GM12801 (cell line): ENCODE data around the gene CCBE1.

Experiments used
- TF ChIP-seq, protein P1 (sequence below): IDR thresholded peaks from one replicate; pipeline ENCODE4 v1.5.1; 2011; ENCODE audit warnings: control low read depth; ENCODE audit not compliant: insufficient read length; ENCODE audit errors: extremely low read depth

The CCBE1 gene

GRCh38 chr18:59660366-59660765 lies 36.9 kb downstream of the CCBE1 start:
- TF ChIP-seq, protein P1, sequence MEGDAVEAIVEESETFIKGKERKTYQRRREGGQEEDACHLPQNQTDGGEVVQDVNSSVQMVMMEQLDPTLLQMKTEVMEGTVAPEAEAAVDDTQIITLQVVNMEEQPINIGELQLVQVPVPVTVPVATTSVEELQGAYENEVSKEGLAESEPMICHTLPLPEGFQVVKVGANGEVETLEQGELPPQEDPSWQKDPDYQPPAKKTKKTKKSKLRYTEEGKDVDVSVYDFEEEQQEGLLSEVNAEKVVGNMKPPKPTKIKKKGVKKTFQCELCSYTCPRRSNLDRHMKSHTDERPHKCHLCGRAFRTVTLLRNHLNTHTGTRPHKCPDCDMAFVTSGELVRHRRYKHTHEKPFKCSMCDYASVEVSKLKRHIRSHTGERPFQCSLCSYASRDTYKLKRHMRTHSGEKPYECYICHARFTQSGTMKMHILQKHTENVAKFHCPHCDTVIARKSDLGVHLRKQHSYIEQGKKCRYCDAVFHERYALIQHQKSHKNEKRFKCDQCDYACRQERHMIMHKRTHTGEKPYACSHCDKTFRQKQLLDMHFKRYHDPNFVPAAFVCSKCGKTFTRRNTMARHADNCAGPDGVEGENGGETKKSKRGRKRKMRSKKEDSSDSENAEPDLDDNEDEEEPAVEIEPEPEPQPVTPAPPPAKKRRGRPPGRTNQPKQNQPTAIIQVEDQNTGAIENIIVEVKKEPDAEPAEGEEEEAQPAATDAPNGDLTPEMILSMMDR, result no peak

DNA sequence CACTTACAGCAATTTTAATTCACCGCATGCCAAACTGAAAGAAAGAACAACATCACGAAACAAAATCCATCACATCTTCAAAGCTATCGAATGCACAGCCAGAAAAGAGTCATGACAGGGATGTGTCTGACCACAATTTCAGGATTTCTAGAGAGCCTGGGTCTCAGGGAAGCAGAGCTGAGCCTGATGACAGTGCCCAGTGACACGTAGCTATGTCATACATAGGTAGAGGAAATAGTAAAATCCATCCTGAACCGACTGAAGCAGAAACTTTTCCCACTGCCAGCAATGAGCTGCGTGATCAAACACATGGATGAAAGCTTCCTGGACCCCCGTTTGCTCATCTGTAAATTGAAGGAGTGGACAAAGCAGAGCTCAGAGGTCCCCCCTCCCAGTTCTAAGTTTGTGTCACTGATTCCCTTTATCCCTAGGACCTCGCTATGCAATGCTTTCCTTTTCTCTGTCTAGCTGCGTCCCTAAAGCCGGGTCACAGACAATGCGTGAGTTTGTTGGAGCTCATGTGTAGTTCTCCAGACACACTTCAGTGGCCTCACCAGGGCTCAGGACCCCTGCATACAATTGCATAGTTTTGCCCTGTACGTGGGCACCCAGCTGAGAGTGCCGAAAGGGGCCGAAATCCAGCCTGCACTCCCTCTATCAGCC lies 37.6 kb downstream of the CCBE1 start:
- TF ChIP-seq, protein P1, result no peak

- TF ChIP-seq, protein P1, result no peak
Measured at GRCh38 chr18:59658941-59659340, 38.3 kb downstream of the CCBE1 start.

- TF ChIP-seq, protein P1, result no peak
Measured at GRCh38 chr18:59657012-59657411, 40.2 kb downstream of the CCBE1 start.

DNA sequence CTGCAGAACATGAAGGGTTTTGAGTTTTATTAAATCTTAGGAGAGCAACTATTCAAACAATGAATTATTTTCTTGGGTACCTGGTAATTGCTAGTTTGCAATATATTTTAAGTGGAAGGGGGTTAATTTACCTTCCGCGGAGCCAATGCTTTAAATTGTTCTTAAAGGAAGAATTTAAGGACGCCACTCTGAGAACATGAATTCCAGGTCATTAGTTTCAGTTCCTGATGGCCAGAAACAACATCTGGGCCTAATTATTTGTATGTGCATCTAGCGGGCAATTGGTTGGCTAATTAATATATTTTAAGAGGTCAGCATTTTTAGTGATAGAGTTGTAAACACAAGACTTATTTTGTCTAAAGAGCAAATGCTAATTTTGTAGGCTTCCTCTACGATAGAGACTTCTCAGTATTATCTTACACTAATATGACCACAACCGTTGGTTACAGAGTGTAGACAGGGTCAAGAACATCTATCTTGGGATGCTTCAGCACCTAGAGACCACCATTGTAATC lies 40.8 kb downstream of the CCBE1 start:
- TF ChIP-seq, protein P1, result no peak

DNA sequence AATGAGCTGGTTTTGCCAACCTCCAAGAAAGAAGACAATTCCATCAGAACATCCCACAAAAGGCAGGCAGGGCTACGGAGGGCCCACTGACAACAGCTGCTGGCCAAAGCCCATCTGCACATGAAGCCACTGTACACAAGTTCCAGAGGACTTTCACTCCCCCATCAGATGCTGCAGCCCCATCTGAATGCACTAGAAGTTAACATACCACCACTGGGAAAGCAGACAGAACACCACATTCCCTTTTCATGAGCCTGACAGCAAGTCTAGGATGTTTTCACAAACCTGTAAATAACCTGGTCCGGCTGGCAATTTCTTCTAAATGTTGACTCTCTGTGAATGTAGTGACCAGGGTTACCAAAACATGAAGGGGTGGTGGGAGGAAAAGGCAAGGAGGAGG lies 41.5 kb downstream of the CCBE1 start:
- TF ChIP-seq, protein P1, result no peak

DNA sequence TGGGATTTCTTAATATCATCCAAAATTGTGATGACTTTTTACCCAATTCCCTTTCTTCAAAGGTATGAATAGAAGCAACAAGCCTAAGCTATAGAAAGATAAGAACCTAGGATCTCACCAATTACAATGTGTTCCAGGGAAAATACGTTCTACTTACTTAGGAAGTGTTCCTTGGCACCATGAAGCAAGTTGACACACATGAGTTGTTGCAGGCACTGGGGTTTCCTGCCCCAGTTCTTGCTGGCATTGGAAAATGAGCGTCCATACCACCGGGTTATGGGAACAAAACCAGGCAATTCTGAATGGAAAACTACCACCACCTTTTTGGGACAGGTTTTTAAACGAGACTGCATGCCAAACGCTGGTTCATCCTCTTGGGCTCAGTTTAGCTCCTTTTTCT lies 46.2 kb downstream of the CCBE1 start:
- TF ChIP-seq, protein P1, result no peak
